Right lobe of liver (tissue), 4 donors: Measurements from ENCODE around the gene RBM47.
"Not testable (repeated sequence)": the region's sequence is repeated elsewhere in the genome, so short reads cannot be mapped to it uniquely, and the experiment has no call there.

Experiments used
- POLR2A ChIP-seq: fragments of 450-650 bp; IDR thresholded peaks from one replicate; pipeline ENCODE4 v1.6.1; 2017; ENCODE audit warnings: antibody characterized with exemption, mild to moderate bottlenecking
- TF ChIP-seq, protein P1 (sequence below), 4 donors: fragments of 200-600 bp in 3 of 4; fragments of 450-650 bp in 1 of 4; IDR thresholded peaks; one replicate each; pipeline versions ENCODE4 v1.5.1 to v1.8.0; 2016 to 2022; ENCODE audit warnings: antibody characterized with exemption in 4 of 4, mild to moderate bottlenecking in 2 of 4
- donor health status: DM: no; HTN: no; CAD: no.
- donor health status: DM: no; HTN: no; CAD: no.
- donor health status: DM: no; HTN: yes; CAD: no.

DNA sequence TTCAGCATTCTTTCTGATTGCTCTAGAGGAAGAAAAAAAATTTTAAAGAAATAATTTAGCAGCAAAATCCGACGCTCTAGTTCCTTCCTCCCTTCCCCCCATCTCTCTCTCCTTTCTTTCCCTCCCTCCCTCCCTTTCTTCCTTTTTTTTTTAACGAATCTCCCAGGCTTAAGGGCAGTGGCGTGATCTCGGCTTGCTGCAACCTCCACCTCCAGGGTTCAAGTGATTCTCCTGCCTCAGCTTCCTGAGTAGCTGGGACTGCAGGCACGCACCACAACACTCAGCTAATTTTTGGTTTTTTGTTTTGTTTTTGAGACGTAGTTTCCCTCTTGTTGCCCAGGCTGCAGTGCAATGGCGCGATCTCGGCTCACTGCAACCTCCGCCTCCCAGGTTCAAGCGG, 75.0 kb downstream of the RBM47 start:
- TF ChIP-seq, protein P1, sequence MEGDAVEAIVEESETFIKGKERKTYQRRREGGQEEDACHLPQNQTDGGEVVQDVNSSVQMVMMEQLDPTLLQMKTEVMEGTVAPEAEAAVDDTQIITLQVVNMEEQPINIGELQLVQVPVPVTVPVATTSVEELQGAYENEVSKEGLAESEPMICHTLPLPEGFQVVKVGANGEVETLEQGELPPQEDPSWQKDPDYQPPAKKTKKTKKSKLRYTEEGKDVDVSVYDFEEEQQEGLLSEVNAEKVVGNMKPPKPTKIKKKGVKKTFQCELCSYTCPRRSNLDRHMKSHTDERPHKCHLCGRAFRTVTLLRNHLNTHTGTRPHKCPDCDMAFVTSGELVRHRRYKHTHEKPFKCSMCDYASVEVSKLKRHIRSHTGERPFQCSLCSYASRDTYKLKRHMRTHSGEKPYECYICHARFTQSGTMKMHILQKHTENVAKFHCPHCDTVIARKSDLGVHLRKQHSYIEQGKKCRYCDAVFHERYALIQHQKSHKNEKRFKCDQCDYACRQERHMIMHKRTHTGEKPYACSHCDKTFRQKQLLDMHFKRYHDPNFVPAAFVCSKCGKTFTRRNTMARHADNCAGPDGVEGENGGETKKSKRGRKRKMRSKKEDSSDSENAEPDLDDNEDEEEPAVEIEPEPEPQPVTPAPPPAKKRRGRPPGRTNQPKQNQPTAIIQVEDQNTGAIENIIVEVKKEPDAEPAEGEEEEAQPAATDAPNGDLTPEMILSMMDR (IDR thresholded peaks at IDR 0.05) = not testable (repeated sequence)
- TF ChIP-seq POLR2A = not testable (repeated sequence)
